Type B pancreatic cell (in vitro differentiated cells): ENCODE measurements around the gene SND1. TPM values are rescaled to one million over a fixed set of nuclear protein-coding genes. Genes with fewer than 3 reads are reported as not detected.

Experiments used
- DNase-seq: peaks from one replicate; pipeline ENCODE4 v3.0.0; 2021; ENCODE audit warnings: mixed read lengths; ENCODE audit not compliant: unreplicated experiment; ENCODE audit errors: extremely low spot score
- H3K27ac Mint-ChIP-seq: 2 replicates; pipeline ENCODE4 v1.8.0; 2021; ENCODE audit warnings: mild to moderate bottlenecking, mixed read lengths
- H3K27me3 Mint-ChIP-seq: 2 replicates; pipeline ENCODE4 v1.8.0; 2021; ENCODE audit warnings: mixed read lengths
- H3K36me3 Mint-ChIP-seq: 2 replicates; pipeline ENCODE4 v1.8.0; 2021; ENCODE audit warnings: mixed read lengths
- H3K4me1 Mint-ChIP-seq: one replicate; pipeline ENCODE4 v1.8.0; 2021; ENCODE audit warnings: mixed read lengths; ENCODE audit not compliant: unreplicated experiment
- H3K4me3 Mint-ChIP-seq: 2 replicates; pipeline ENCODE4 v1.8.0; 2021; ENCODE audit warnings: mild to moderate bottlenecking, mixed read lengths
- H3K9me3 Mint-ChIP-seq: 2 replicates; pipeline ENCODE4 v1.8.0; 2021; ENCODE audit warnings: mixed read lengths
- CTCF ChIP-seq: fragments of 200-600 bp; sonication (generic); conservative IDR thresholded peaks from 2 replicates; pipeline ENCODE4 v1.5.0; 2021; ENCODE audit warnings: antibody characterized with exemption, mild to moderate bottlenecking
- total RNA-seq: library from RNA; stranded (reverse); gene quantifications from 2 replicates; pipeline ENCODE4 v1.2.1, GENCODE V29; 2021; ENCODE audit warnings: low replicate concordance

SND1 gene
- total RNA-seq, 1 donor from 2014 or later, result 199 TPM

- no peak for DNase-seq
- Mint-ChIP-seq H3K4me1 (peaks cover 12% of the 10 kb centered on the region), H3K27me3 (no peaks in the 10 kb centered on the region), H3K4me3 (no peak overlapping the region), H3K27ac (no peak overlapping the region), H3K9me3 (no peaks in the 10 kb centered on the region), H3K36me3 (peaks cover 26% of the 10 kb centered on the region)
- no peak for TF ChIP-seq CTCF
Observed at GRCh38 chr7:127927348-127927696, 275.3 kb downstream of the SND1 start.

GRCh38 chr7:127928222-127928621, 276.2 kb downstream of the SND1 start:
- no peak overlapping the region for H3K27ac Mint-ChIP-seq
- no peak for TF ChIP-seq CTCF
- no peaks in the 10 kb centered on the region for H3K9me3 Mint-ChIP-seq

GRCh38 chr7:127928852-127929251, 276.9 kb downstream of the SND1 start:
- peaks cover 31% of the 10 kb centered on the region for H3K36me3 Mint-ChIP-seq
- no peaks in the 10 kb centered on the region for H3K27me3 Mint-ChIP-seq
- H3K27ac Mint-ChIP-seq, result no peak overlapping the region
- no peaks in the 10 kb centered on the region for H3K9me3 Mint-ChIP-seq
- no peak for TF ChIP-seq CTCF
- no peak for DNase-seq
- H3K4me1 Mint-ChIP-seq, result peaks cover 12% of the 10 kb centered on the region
- no peak overlapping the region for H3K4me3 Mint-ChIP-seq

More at GRCh38 chr7:127928222-127928621, 276.2 kb downstream of the SND1 start:
- no peak for DNase-seq
- H3K36me3 Mint-ChIP-seq, result peaks cover 31% of the 10 kb centered on the region
- H3K4me3 Mint-ChIP-seq, result no peak overlapping the region
- peaks cover 12% of the 10 kb centered on the region for H3K4me1 Mint-ChIP-seq
- H3K27me3 Mint-ChIP-seq, result no peaks in the 10 kb centered on the region

GRCh38 chr7:127930341-127931328, 278.6 kb downstream of the SND1 start:
- no peak for DNase-seq
- TF ChIP-seq CTCF, result no peak
- Mint-ChIP-seq H3K4me3 (no peak overlapping the region), H3K27ac (no peak overlapping the region), H3K36me3 (peaks cover 35% of the 10 kb centered on the region), H3K27me3 (no peaks in the 10 kb centered on the region), H3K4me1 (peaks cover 12% of the 10 kb centered on the region), H3K9me3 (no peaks in the 10 kb centered on the region)

- Mint-ChIP-seq H3K9me3 (no peaks in the 10 kb centered on the region), H3K4me1 (peaks cover 7% of the 10 kb centered on the region), H3K4me3 (no peak overlapping the region), H3K36me3 (peaks cover 35% of the 10 kb centered on the region), H3K27ac (no peak overlapping the region), H3K27me3 (no peaks in the 10 kb centered on the region)
- TF ChIP-seq CTCF, result no peak
- DNase-seq, result no peak
Observed at GRCh38 chr7:127932076-127932475, 280.1 kb downstream of the SND1 start.
